Omental fat pad (tissue), 4 donors: Measurements from ENCODE around the gene PSMB10. TPM values are rescaled to one million over a fixed set of nuclear protein-coding genes. Genes with fewer than 3 reads are reported as not detected.

Experiments
- ATAC-seq: fragments of 150-250 bp; one replicate; pipeline ENCODE4 v1.9.1; 2016; ENCODE audit warnings: mild to moderate bottlenecking, moderate library complexity; ENCODE audit not compliant: low FRiP score
- DNase-seq: peaks from one replicate; pipeline ENCODE4 v3.0.0-alpha.2; 2019; ENCODE audit warnings: low spot score
- total RNA-seq, 4 donors: library from RNA; depleted of rRNA; stranded (reverse); fragments of >200 nt; gene quantifications; one replicate each; pipeline ENCODE4 v1.1.0, GENCODE V29; 2016
- TF ChIP-seq, protein P1 (sequence below), 3 donors: fragments of 450-650 bp; IDR thresholded peaks; one replicate each; pipeline ENCODE4 v1.5.1; 2016 to 2017; ENCODE audit warnings: antibody characterized with exemption in 3 of 3, mild to moderate bottlenecking in 3 of 3, moderate library complexity in 2 of 3

Gene PSMB10
- total RNA-seq, 4 donors from 2014 or later = 29.9 to 53.0 (median 45.3) TPM

DNA sequence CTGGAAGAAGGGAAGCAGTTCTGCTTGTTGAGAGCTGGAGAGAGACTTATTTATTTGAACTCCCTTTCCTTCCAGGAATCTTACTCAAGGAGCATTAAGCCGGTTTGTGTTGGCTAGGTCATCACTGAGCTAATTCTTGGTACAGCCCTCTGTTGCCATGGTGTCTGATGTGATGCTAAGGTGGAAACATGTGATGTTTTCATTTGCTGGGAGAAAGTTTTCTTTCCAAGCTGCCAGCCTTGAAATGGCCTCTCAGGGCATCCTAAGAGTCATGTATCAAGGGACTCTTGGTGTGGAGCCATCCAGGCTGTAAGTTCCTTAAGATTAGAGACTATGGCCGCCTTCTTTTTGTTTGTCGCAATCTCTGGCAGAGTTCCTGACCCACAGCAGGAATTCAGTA, 39.4 kb downstream of the PSMB10 start:
- ATAC-seq (no peak), DNase-seq (no peak)
- TF ChIP-seq, protein P1, sequence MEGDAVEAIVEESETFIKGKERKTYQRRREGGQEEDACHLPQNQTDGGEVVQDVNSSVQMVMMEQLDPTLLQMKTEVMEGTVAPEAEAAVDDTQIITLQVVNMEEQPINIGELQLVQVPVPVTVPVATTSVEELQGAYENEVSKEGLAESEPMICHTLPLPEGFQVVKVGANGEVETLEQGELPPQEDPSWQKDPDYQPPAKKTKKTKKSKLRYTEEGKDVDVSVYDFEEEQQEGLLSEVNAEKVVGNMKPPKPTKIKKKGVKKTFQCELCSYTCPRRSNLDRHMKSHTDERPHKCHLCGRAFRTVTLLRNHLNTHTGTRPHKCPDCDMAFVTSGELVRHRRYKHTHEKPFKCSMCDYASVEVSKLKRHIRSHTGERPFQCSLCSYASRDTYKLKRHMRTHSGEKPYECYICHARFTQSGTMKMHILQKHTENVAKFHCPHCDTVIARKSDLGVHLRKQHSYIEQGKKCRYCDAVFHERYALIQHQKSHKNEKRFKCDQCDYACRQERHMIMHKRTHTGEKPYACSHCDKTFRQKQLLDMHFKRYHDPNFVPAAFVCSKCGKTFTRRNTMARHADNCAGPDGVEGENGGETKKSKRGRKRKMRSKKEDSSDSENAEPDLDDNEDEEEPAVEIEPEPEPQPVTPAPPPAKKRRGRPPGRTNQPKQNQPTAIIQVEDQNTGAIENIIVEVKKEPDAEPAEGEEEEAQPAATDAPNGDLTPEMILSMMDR (IDR thresholded peaks at IDR 0.05) = no peak

DNA sequence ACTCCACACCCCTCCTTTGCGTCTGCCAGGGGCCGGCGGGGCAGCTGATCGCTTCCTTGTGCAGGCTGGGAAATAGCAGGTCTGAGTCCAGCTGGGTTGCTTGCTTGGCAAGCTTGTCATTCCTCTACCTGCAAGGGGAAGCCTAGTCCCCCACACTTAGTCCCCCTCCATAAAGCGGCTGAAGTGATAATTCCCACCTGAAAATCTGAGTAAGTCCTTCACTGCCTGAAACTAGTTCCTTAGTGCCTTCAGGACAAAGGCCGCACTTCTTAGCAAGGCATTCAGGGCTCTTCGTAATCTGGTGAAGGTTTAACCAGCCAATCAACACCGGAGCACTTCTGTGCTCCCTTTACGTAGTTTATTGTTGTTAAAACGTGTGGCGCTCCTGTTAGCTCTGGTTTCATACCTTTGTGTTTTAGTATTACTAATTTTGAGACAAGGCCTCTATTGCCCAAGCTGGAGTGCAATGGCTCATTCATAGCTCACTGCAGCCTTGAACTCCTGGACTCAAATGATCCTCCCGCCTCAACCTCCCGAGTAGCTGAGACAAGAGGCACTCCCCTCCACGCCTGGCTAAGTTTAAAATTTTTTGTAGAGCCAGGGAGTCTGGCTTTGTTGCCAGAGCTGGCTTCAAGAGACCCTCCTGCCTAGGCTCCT, 42.8 kb downstream of the PSMB10 start:
- DNase-seq = no peak
- ATAC-seq = no peak
- TF ChIP-seq, protein P1 (IDR thresholded peaks at IDR 0.05) = no peak

- ATAC-seq (peak; percentile 98), DNase-seq (peak; percentile 85)
- TF ChIP-seq, protein P1 (IDR thresholded peaks at IDR 0.05) = no peak
Observed at GRCh38 chr16:67892899-67893742, 43.5 kb downstream of the PSMB10 start, which contains the start of gene PSKH1. PSKH1 (plus strand) TSS chr16:67893254; CDS start chr16:67908750, 15,496 bp downstream.

DNA sequence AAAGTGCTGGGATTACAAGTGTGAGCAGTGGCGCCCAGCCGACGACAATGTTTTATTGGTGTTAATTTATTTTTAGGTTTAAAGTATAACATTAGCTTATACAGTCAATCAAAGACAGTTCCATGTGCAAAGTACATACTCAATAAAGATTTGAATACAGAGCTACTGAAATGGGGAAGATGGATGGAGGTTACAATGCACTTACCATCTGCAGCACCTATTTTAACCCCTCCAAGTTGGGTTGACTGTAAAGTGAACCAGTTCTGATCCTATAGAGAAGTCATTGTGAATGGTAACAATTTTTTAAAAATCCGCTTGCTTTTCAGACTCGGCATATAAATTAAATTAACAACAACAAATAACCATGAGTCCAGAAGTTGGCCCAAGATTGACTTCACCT, 44.3 kb downstream of the PSMB10 start:
- ATAC-seq = no peak
- TF ChIP-seq, protein P1 (IDR thresholded peaks at IDR 0.05) = no peak
- no peak for DNase-seq

- TF ChIP-seq, protein P1 (IDR thresholded peaks at IDR 0.05) = no peak
- no peak for DNase-seq
- no peak for ATAC-seq
Observed at GRCh38 chr16:67888331-67888730, 48.3 kb downstream of the PSMB10 start.

DNA sequence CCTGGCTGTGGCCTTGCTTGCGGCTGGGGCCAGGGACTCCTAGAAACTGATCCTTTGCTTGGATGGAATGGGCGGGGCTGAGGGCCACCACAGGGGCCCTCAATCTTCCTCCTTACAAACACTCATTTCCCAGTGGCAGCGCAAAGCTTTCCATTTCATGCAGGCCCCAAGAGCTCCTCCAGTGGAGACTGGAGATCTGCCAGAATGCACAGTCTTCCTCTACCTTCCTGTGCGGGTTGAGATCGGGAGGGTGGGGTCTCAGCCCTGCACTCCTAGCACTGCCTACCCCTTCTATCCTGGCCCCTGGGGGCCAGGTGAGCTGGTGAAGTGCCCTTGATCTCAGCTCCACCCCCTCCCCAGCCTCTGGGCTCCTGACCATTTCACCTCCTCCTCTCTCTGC, 50.3 kb downstream of the PSMB10 start:
- ATAC-seq = no peak

More for the DNA sequence above, 50.3 kb downstream of the PSMB10 start:
- TF ChIP-seq, protein P1 (IDR thresholded peaks at IDR 0.05) = no peak
- no peak for DNase-seq
